HG03097 (cell line): ENCODE measurements around the gene TYK2.
"Not testable (repeated sequence)": the region's sequence is repeated elsewhere in the genome, so short reads cannot be mapped to it uniquely, and the experiment has no call there.

Source experiments
- ATAC-seq: cut with Tn5 transposase; IDR thresholded peaks from one replicate; pipeline ENCODE4 v1.9.1; 2021; ENCODE audit not compliant: unreplicated experiment, low FRiP score

Gene TYK2

DNA sequence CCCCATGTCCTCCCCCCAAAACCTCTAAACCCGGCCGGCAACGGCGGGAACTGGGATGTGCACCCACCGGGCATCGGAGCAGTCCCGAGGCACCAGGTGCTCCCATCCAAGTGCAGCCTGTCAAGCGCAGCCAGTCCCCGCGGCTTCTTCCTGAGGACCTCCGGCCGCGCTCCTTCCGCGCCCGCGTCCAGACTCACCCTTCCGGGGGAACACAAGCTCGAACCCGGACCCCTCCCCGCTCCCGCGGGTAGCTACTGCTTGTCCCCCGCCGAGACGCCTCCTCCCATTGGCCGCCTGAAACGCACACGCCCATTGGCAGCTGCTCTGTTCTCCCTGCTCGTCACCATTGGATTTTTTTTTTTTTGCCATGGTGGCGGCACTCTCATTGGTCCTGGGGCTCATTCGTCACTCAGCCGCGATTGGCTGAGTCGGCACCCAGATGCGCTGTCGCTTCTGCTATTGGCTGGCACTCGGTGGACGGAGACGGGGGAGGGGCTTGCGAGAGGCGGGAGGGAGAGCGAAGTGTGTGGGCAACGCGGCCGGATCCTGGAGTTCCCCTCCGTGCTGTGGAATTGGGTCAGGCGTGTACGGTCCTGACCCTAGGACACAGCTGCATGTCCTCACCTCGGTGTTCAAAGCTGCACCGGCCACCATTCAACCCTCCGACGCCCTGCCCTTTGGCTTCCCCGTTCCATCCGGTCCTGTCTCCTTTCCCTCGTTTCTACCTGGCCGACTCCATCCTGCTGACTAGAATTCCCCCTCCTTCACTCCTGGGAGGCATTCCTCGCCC, at the start of gene TYK2:
Gene TYK2, minus strand, starts transcription at position 260 of the 790 bp plus-strand sequence. CDS start 2,166 bp downstream, outside the sequence.
- peak; percentile 94 for ATAC-seq

GRCh38 chr19:10428996-10429381, 48.6 kb upstream of the TYK2 start:
- ATAC-seq, result no peak

- ATAC-seq, result no peak
Measured at GRCh38 chr19:10427169-10427568, 46.8 kb upstream of the TYK2 start.

- ATAC-seq, result no peak
Measured at GRCh38 chr19:10424011-10424637, 43.8 kb upstream of the TYK2 start.

- ATAC-seq, result no peak
Measured at GRCh38 chr19:10422846-10423245, 42.5 kb upstream of the TYK2 start.

- no peak for ATAC-seq
Measured at GRCh38 chr19:10422046-10422461, 41.7 kb upstream of the TYK2 start.

- ATAC-seq, result no peak
Measured at GRCh38 chr19:10421240-10422045, 41.1 kb upstream of the TYK2 start.

GRCh38 chr19:10420444-10421239, 40.3 kb upstream of the TYK2 start, which contains the start of gene PDE4A:
Gene PDE4A (plus strand): TSS chr19:10420538. CDS start chr19:10420765, 227 bp downstream.
- no peak for ATAC-seq

DNA sequence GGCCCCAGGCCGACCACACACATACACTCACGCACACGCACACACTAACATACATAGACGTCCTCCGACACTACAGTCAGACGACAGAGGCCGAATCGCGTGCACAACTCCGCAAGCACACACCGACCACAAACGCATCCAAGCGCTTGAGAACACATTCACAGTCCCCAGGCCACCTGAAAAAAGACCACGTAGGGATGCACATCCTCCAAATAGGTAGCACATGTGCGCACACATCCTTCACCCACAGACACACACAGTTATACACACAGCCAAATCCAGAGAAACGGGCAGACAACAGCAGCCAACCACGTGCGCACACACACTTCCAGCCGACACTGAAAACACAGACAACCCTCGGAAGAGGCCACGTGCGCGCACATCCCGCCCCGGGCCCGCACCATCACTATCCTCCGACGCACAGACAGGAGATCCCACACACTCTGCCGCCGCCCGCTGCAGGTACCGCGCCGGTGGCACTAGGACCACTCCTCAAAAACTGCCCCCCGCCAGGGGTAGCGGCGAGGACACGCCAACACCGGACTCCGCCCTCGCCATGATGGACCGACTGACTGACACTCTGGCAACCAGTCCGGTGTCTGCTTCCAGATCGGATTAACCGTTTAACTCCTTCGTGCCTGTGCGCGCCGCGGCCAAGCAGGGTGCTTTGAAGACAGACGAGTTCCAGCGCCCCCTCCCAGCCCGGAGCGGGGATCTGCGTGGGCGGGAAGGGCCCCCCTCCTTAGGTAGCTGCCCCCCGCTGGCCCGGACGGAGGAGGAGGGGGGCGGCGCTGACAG, 39.5 kb upstream of the TYK2 start:
- no peak for ATAC-seq

DNA sequence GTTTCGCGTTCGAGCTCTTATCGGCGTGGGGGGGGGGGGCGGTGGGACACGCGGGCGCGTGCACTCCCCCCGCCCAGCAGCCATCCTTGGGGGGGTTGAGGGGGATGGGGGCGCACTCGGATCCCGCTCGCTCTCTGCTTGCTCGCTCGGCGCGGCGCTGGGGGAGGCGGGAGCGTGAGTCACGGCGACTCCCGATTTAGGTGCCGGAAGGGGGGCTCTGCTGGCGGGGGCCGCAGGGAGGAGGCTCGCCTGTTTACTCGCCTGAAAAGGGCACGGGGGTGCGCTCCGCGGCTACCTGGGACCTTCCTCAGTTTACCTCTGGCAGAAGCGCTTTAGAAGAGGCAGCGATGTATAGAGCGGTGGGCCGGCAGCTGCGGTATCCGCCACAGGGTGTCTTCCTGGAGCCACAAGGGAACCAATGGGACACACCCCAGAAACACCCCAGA, 38.9 kb upstream of the TYK2 start:
- ATAC-seq, result no peak

GRCh38 chr19:10418485-10419199, 38.3 kb upstream of the TYK2 start:
- ATAC-seq, result no peak

DNA sequence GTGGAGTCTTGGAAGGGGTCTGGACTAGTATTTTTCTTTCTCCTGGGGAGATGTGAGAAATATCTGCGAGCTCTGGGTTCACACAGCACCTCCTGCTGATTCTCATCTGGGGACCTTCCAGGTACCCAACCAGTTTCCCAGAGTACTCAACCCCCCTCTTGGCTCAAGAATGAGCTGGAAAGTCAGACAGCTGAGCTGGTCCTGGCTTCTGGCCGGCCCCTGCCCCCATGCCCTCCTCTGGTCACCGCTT, 37.8 kb upstream of the TYK2 start:
- ATAC-seq, result no peak

DNA sequence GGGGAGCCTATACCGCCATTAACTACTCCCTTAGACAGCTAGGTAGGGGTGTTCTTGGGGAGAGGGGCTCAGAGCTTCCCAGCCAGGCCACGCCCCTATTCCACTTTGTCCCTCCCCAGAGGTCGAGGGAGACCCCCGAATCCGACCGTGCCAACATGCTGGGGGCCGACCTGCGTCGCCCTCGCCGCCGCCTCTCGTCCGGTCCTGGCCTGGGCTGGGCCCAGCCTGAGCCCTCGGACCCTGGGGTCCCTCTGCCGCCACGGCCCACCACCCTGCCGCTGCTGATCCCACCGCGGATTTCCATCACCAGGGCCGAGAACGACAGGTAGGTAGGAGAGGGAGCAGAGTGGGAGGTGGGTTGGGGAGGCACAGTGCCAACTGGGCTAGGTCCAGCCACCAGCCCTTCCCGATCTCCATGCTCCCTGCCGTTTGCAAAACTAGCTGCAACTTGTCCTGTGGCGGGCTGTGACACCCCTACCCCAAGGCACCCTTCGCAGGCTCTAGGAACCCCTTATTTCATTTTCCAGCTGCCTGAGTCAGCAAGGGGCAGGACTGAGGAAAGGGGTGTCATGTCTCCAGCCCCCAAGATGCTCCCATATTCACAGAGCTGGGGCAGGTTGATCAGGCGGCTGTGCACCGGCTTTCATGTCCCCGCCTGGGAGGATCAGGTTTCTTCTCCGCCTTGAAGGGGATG, 37.3 kb upstream of the TYK2 start:
- ATAC-seq, result no peak

DNA sequence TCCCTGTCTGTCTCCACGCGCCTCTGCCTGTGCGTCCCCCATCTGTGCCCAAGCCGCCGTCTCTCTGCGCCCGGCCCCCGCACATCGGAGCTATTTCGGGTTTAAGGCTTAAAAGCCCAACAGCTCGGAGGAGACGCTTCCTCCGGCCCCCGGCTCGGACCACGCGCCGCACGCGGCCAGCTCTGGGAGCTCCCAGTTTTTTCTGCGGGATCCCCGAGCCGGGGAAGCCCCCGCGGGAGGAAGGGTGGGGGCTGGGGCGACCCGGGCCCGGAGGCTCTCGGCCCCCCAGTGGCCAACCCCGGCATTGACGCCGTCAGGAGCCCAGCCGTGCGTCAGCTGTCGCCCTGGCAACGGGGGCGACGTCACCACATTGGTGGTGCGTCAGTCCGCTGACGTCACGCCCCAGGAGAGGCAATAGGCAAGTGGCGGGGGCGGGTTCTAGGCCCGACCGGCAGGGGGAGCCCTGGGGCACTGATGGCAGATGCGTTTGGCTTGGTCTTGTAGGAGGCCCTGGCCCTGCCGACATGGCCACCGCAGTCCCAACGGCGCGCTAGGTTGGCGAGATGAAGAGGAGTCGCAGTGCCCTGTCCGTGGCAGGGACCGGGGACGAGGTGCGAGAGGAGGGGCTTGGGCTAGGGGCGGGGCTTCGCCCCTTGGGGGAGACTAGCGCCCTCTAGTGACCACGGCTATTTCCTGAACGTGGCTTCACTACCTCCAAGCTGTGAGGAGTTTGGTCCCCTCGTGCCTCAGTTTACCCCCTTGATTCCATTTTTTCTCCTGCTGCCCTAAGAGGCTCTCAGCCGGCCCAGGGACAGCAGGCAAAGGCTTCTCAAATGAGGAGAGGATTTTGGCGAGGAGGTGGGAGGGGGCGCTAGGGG, 36.2 kb upstream of the TYK2 start:
- peak; percentile 55 for ATAC-seq

DNA sequence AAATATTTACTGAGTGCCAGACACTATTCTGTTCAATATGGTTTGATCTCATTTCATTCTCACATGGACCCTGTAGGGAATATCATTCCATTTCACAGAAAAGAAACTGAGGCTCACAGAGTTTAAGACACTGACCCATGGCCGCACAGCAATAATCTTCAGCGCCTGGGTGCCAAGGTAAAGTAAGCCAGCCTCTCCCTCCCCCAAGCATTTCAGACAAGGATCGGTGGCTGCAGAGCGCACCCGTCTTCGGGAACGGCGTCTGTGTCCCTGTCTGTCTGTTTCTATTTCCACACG, 35.7 kb upstream of the TYK2 start:
- ATAC-seq, result no peak

DNA sequence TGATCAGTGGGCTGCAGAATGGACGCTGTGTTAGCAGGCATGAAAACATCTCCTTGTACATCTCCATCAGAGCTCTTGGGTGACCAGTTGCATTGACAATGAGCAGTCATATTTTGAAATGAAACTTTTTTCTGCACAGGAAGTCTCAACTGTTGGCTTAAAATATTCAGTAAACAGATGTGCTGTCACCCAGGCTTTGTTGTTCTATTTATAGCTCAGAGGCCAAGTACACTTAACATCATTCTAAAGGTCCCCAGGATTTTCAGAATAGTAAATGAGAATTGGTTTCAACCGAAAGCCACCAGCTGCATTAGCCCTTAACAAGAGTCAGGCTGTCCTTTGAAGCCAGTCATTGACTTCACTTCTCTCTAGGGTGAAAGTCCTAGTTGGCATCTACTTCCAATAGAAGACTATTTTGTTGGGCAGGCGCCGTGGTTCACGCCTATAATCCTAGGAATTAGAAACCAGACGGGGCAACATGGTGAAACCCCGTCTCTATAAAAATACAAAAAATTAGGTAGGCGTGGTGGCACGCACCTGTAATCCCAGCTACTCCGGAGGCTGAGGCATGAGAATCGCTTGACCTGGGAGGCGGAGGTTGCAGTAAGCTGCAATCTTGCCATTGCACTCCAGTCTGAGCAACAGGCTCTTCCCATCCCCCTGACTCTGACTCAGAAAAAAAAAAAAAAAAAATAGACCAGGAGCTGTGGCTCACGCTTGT, 32.0 kb upstream of the TYK2 start:
- peak; percentile 62 for ATAC-seq

DNA sequence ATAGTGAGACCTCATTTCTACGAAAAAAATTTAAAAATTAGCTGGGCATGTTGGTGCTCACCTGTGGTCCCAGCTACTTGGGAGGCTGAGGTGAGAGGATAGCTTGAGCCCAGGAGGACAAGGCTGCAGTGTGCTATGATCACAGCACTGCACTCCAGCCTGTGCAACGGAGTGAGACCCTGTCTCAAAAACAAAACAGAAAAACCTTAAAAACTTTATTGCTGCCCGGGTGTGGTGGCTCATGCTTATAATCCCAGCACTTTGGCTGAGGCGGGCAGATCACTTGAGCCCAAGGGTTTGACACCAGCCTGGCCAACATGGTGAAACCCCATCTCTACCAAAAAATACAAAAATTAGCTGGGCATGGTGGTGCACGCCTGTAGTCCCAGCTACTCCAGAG, 30.9 kb upstream of the TYK2 start:
- not testable (repeated sequence) for ATAC-seq
